ACC112 (cell line): ENCODE results near the gene B3GNT8.
"Not testable (repeated sequence)": the region's sequence is repeated elsewhere in the genome, so short reads cannot be mapped to it uniquely, and the experiment has no call there.

Source experiments
- H2AFZ ChIP-seq: fragments of 200-600 bp; sonication (generic); one replicate; pipeline ENCODE4 v1.6.0; 2017; ENCODE audit warnings: antibody characterized with exemption, low read length; ENCODE audit not compliant: unreplicated experiment
- H3K27ac ChIP-seq: fragments of 200-600 bp; sonication (generic); 2 replicates; pipeline ENCODE4 v1.5.1; 2014; ENCODE audit warnings: low read depth, mild to moderate bottlenecking, antibody characterized with exemption, low read length, moderate library complexity
- H3K27me3 ChIP-seq: fragments of 200-600 bp; sonication (generic); 2 replicates; pipeline ENCODE4 v1.6.1; 2014; ENCODE audit warnings: mild to moderate bottlenecking, antibody characterized with exemption, low read length, moderate library complexity, mixed read lengths; ENCODE audit not compliant: insufficient read depth
- H3K36me3 ChIP-seq: fragments of 200-600 bp; sonication (generic); 2 replicates; pipeline ENCODE4 v1.6.1; 2016; ENCODE audit warnings: mild to moderate bottlenecking, antibody characterized with exemption, low read length, moderate library complexity, mixed read lengths; ENCODE audit not compliant: insufficient read depth
- H3K4me1 ChIP-seq: fragments of 200-600 bp; sonication (generic); one replicate; pipeline ENCODE4 v1.6.1; 2016; ENCODE audit warnings: low read length, mixed read lengths; ENCODE audit not compliant: insufficient read depth, unreplicated experiment, control insufficient read depth
- H3K4me3 ChIP-seq: fragments of 200-600 bp; sonication (generic); 2 replicates; pipeline ENCODE4 v1.5.1; 2014; ENCODE audit warnings: mild to moderate bottlenecking, low read depth, low read length
- H3K79me2 ChIP-seq: fragments of 200-600 bp; sonication (generic); one replicate; pipeline ENCODE4 v1.6.0; 2016; ENCODE audit warnings: low read length; ENCODE audit not compliant: control insufficient read depth, unreplicated experiment, insufficient read depth

The B3GNT8 gene

GRCh38 chr19:41413947-41414346 lies 13.2 kb downstream of the B3GNT8 start:
- Histone ChIP-seq H3K27ac (no peak overlapping the region), H3K4me3 (no peak overlapping the region), H3K27me3 (no peaks in the 10 kb centered on the region), H3K79me2 (no peaks in the 10 kb centered on the region), H3K4me1 (peaks cover 9% of the 10 kb centered on the region), H2AFZ (no peak overlapping the region), H3K36me3 (no peaks in the 10 kb centered on the region)

- Histone ChIP-seq H3K36me3 (no peaks in the 10 kb centered on the region), H3K27ac (no peak overlapping the region), H3K4me1 (peaks cover 9% of the 10 kb centered on the region), H3K27me3 (no peaks in the 10 kb centered on the region), H2AFZ (no peak overlapping the region), H3K4me3 (no peak overlapping the region), H3K79me2 (no peaks in the 10 kb centered on the region)
Measured at GRCh38 chr19:41412953-41413352, 14.2 kb downstream of the B3GNT8 start.

GRCh38 chr19:41411968-41412265 lies 15.3 kb downstream of the B3GNT8 start:
- no peak overlapping the region for H2AFZ ChIP-seq
- no peaks in the 10 kb centered on the region for H3K79me2 ChIP-seq
- H3K4me3 ChIP-seq = no peak overlapping the region
- H3K36me3 ChIP-seq = no peaks in the 10 kb centered on the region
- no peaks in the 10 kb centered on the region for H3K27me3 ChIP-seq
- peaks cover 9% of the 10 kb centered on the region for H3K4me1 ChIP-seq
- H3K27ac ChIP-seq = no peak overlapping the region

- Histone ChIP-seq H3K4me1 (peaks cover 9% of the 10 kb centered on the region), H3K4me3 (no peak overlapping the region), H3K36me3 (no peaks in the 10 kb centered on the region), H3K27me3 (no peaks in the 10 kb centered on the region), H3K79me2 (no peaks in the 10 kb centered on the region), H2AFZ (no peak overlapping the region), H3K27ac (no peak overlapping the region)
Measured at GRCh38 chr19:41411100-41411967, 15.8 kb downstream of the B3GNT8 start.

- peak overlapping the region; percentile 39; the same call in 1 of the 2 replicates for H3K27ac ChIP-seq
- no peak overlapping the region for H3K4me3 ChIP-seq
- no peaks in the 10 kb centered on the region for H3K36me3 ChIP-seq
- H3K79me2 ChIP-seq = no peaks in the 10 kb centered on the region
- no peaks in the 10 kb centered on the region for H3K27me3 ChIP-seq
- no peak overlapping the region for H2AFZ ChIP-seq
- H3K4me1 ChIP-seq = peaks cover 9% of the 10 kb centered on the region
Measured at GRCh38 chr19:41410336-41411054, 16.7 kb downstream of the B3GNT8 start.

- H2AFZ ChIP-seq = no peak overlapping the region
- no peak overlapping the region for H3K4me3 ChIP-seq
- H3K4me1 ChIP-seq = peaks cover 9% of the 10 kb centered on the region
- H3K27ac ChIP-seq = no peak overlapping the region
- H3K27me3 ChIP-seq = no peaks in the 10 kb centered on the region
- no peaks in the 10 kb centered on the region for H3K79me2 ChIP-seq
- H3K36me3 ChIP-seq = no peaks in the 10 kb centered on the region
Measured at GRCh38 chr19:41409288-41409687, 17.9 kb downstream of the B3GNT8 start.

GRCh38 chr19:41408846-41409245 lies 18.3 kb downstream of the B3GNT8 start:
- not testable (repeated sequence) for H3K4me3 ChIP-seq, H3K27ac ChIP-seq, H2AFZ ChIP-seq, H3K4me1 ChIP-seq, H3K36me3 ChIP-seq, H3K27me3 ChIP-seq, H3K79me2 ChIP-seq

- no peak overlapping the region for H3K4me3 ChIP-seq
- peaks cover 2% of the 10 kb centered on the region for H3K79me2 ChIP-seq
- no peak overlapping the region for H3K27ac ChIP-seq
- H2AFZ ChIP-seq = no peak overlapping the region
- no peaks in the 10 kb centered on the region for H3K36me3 ChIP-seq
- peaks cover 9% of the 10 kb centered on the region for H3K4me1 ChIP-seq
- H3K27me3 ChIP-seq = no peaks in the 10 kb centered on the region
Measured at GRCh38 chr19:41408256-41408655, 18.9 kb downstream of the B3GNT8 start.

GRCh38 chr19:41407271-41407670 lies 19.9 kb downstream of the B3GNT8 start:
- peaks cover 2% of the 10 kb centered on the region for H3K79me2 ChIP-seq
- H3K4me3 ChIP-seq = no peak overlapping the region
- H3K4me1 ChIP-seq = peaks cover 9% of the 10 kb centered on the region
- H2AFZ ChIP-seq = no peak overlapping the region
- no peaks in the 10 kb centered on the region for H3K27me3 ChIP-seq
- H3K27ac ChIP-seq = no peak overlapping the region
- H3K36me3 ChIP-seq = no peaks in the 10 kb centered on the region

GRCh38 chr19:41405776-41406175 lies 21.4 kb downstream of the B3GNT8 start:
- H3K79me2 ChIP-seq = peaks cover 2% of the 10 kb centered on the region
- H3K4me1 ChIP-seq = peaks cover 9% of the 10 kb centered on the region
- H3K27me3 ChIP-seq = no peaks in the 10 kb centered on the region
- no peaks in the 10 kb centered on the region for H3K36me3 ChIP-seq
- no peak overlapping the region for H2AFZ ChIP-seq
- no peak overlapping the region for H3K4me3 ChIP-seq
- no peak overlapping the region for H3K27ac ChIP-seq
